Right atrium auricular region (tissue), 2 donors: Measurements from ENCODE around the gene ZNF683. TPM values are rescaled to one million over a fixed set of nuclear protein-coding genes. Genes with fewer than 3 reads are reported as not detected.
A peak's percentile ranks its signal among the peaks of the same experiment; 100 is the strongest.
"Not testable (repeated sequence)": the region's sequence is repeated elsewhere in the genome, so short reads cannot be mapped to it uniquely, and the experiment has no call there.

Experiments used
- DNase-seq: peaks from one replicate; pipeline ENCODE4 v3.0.0-alpha.2; 2019; ENCODE audit warnings: low spot score
- H3K27ac ChIP-seq, 2 donors: fragments of 200-600 bp; sonication (generic); 1 replicate in 1 of 2; 2 replicates in 1 of 2; pipeline ENCODE4 v1.5.1; 2016 to 2019
- H3K27me3 ChIP-seq, 2 donors: fragments of 200-600 bp; sonication (generic); one replicate each; pipeline versions ENCODE4 v1.5.1 to v1.6.0; 2017 to 2019
- H3K36me3 ChIP-seq: fragments of 200-600 bp; sonication (generic); one replicate; pipeline ENCODE4 v1.5.1; 2016
- H3K4me1 ChIP-seq, 2 donors: fragments of 200-600 bp; sonication (generic); one replicate each; pipeline versions ENCODE4 v1.5.1 to v1.6.0; 2017 to 2019
- H3K4me3 ChIP-seq, 2 donors: fragments of 200-600 bp; sonication (generic); 1 replicate in 1 of 2; 2 replicates in 1 of 2; pipeline ENCODE4 v1.5.1; 2017 to 2019; ENCODE audit warnings: mild to moderate bottlenecking in 1 of 2, moderate library complexity in 1 of 2
- H3K9me3 ChIP-seq, 2 donors: fragments of 200-600 bp; sonication (generic); one replicate each; pipeline ENCODE4 v1.5.1; 2019
- CTCF ChIP-seq, 2 donors: fragments of 200-600 bp; sonication (generic); IDR thresholded peaks; one replicate each; pipeline ENCODE4 v1.5.1; 2019; ENCODE audit warnings: antibody characterized with exemption in 2 of 2
- total RNA-seq, 2 donors: library from RNA; depleted of rRNA; stranded (reverse); fragments of >200 nt; gene quantifications; one replicate each; pipeline ENCODE4 v1.1.0, GENCODE V29; 2016

ZNF683 gene
- not detected for total RNA-seq

- not testable (repeated sequence) for H3K36me3 ChIP-seq, H3K27me3 ChIP-seq, H3K27ac ChIP-seq, H3K9me3 ChIP-seq, H3K4me1 ChIP-seq, H3K4me3 ChIP-seq, DNase-seq
These were observed at the start of gene ZNF683 for GRCh38 chr1:26372611-26373010. Gene ZNF683, minus strand, starts transcription at chr1:26372750. Its CDS starts 4,179 bp downstream, at chr1:26368571.

GRCh38 chr1:26419494-26419893 is 46.9 kb upstream of the ZNF683 start:
- DNase-seq: no peak
- no peak overlapping the region for H3K4me3 ChIP-seq
- H3K27ac ChIP-seq: no peak overlapping the region
- H3K27me3 ChIP-seq: no peaks in the 10 kb centered on the region
- TF ChIP-seq CTCF (IDR thresholded peaks at IDR 0.05): no peak
- no peaks in the 10 kb centered on the region for H3K9me3 ChIP-seq
- H3K36me3 ChIP-seq: no peaks in the 10 kb centered on the region
- no peaks in the 10 kb centered on the region for H3K4me1 ChIP-seq

GRCh38 chr1:26418865-26419349 is 46.4 kb upstream of the ZNF683 start:
- no peak for DNase-seq
- H3K9me3 ChIP-seq: no peaks in the 10 kb centered on the region
- no peaks in the 10 kb centered on the region for H3K4me1 ChIP-seq
- no peak for TF ChIP-seq CTCF (IDR thresholded peaks at IDR 0.05)
- no peaks in the 10 kb centered on the region for H3K36me3 ChIP-seq
- no peak overlapping the region for H3K27ac ChIP-seq
- H3K27me3 ChIP-seq: no peaks in the 10 kb centered on the region
- no peak overlapping the region for H3K4me3 ChIP-seq

- no peak overlapping the region for H3K27ac ChIP-seq
- DNase-seq: peak; percentile 66
- no peak overlapping the region for H3K4me3 ChIP-seq
- no peaks in the 10 kb centered on the region for H3K36me3 ChIP-seq
- no peaks in the 10 kb centered on the region for H3K4me1 ChIP-seq
- TF ChIP-seq CTCF (IDR thresholded peaks at IDR 0.05): peak; percentile 52 to 83
- H3K9me3 ChIP-seq: no peaks in the 10 kb centered on the region
- no peaks in the 10 kb centered on the region for H3K27me3 ChIP-seq
These were observed 44.7 kb upstream of the ZNF683 start for GRCh38 chr1:26417111-26417759.

- TF ChIP-seq CTCF (IDR thresholded peaks at IDR 0.05): no peak
- Histone ChIP-seq H3K4me1 (no peaks in the 10 kb centered on the region), H3K36me3 (no peaks in the 10 kb centered on the region), H3K27ac (no peak overlapping the region), H3K4me3 (no peak overlapping the region), H3K9me3 (no peaks in the 10 kb centered on the region), H3K27me3 (peaks cover 17 to 24% of the 10 kb centered on the region in 2 donors)
- no peak for DNase-seq
These were observed 40.5 kb upstream of the ZNF683 start for GRCh38 chr1:26413031-26413430.

- no peak for DNase-seq
- no peaks in the 10 kb centered on the region for H3K4me1 ChIP-seq
- H3K36me3 ChIP-seq: no peaks in the 10 kb centered on the region
- H3K27ac ChIP-seq: no peak overlapping the region
- TF ChIP-seq CTCF (IDR thresholded peaks at IDR 0.05): no peak
- H3K4me3 ChIP-seq: no peak overlapping the region
- no peaks in the 10 kb centered on the region for H3K9me3 ChIP-seq
- peaks cover 17 to 24% of the 10 kb centered on the region in 2 donors for H3K27me3 ChIP-seq
These were observed 39.8 kb upstream of the ZNF683 start for GRCh38 chr1:26412180-26412840.
